Pancreas (tissue), 10 donors: ENCODE data around the gene ZFAND6. TPM values are rescaled to one million over a fixed set of nuclear protein-coding genes. Genes with fewer than 3 reads are reported as not detected.
"Not testable (repeated sequence)": the region's sequence is repeated elsewhere in the genome, so short reads cannot be mapped to it uniquely, and the experiment has no call there.

ENCODE experiments used
- ATAC-seq, 4 donors: fragments of 200-7000 bp; cut with Tn5 transposase; one replicate each; pipeline versions ENCODE4 v1.8.0 to v1.9.1; 2020; ENCODE audit warnings: mild to moderate bottlenecking in 4 of 4, moderate library complexity in 4 of 4
- DNase-seq, 6 donors: peaks; one replicate each; pipeline ENCODE4 v3.0.0-alpha.2; 2020
- FAIRE-seq: peaks from 2 replicates; lab custom pipeline; 2012; peaks lifted over from hg19 to GRCh38; lab: Jason Lieb, UNC
- H3K27ac ChIP-seq, 4 donors: fragments of 200-600 bp; sonication (generic); 1 replicate in 3 of 4; 2 replicates in 1 of 4; pipeline versions ENCODE4 v1.5.0 to v1.8.0; 2020
- H3K27me3 ChIP-seq, 4 donors: fragments of 200-600 bp; one replicate each; pipeline ENCODE4 v1.8.0; 2021
- H3K36me3 ChIP-seq, 3 donors: fragments of 200-600 bp; sonication (generic) in 1 of 3; one replicate each; pipeline versions ENCODE4 v1.5.0 to v1.8.0; 2020 to 2021
- H3K4me1 ChIP-seq, 3 donors: fragments of 200-600 bp; one replicate each; pipeline ENCODE4 v1.8.0; 2021
- H3K4me3 ChIP-seq, 4 donors: fragments of 200-600 bp; sonication (generic) in 2 of 4; one replicate each; pipeline versions ENCODE4 v1.5.0 to v1.8.0; 2020 to 2021
- H3K9me3 ChIP-seq, 4 donors: fragments of 200-600 bp; one replicate each; pipeline ENCODE4 v1.8.0; 2021
- CTCF ChIP-seq, 4 donors: fragments of 200-600 bp; sonication (generic) in 3 of 4; IDR thresholded peaks; one replicate each; pipeline versions ENCODE4 v1.5.0 to v1.8.0; 2021; ENCODE audit warnings: antibody characterized with exemption in 4 of 4
- WGBS, 2 donors: extraction: QIAGEN DNeasy Blood & Tissue Kit; methylation state at CpG; one replicate each; pipeline ENCODE4 v1.1.7; 2013; 5-methylcytosine and 5-hydroxymethylcytosine counted together
- intact Hi-C, 3 donors: fragments of 100-400 bp; cut with DNase I; formaldehyde crosslinking; loops; one replicate each; pipeline versions ENCODE4 v1.11.1 to v1.14.2; 2022
- polyA plus RNA-seq, 2 donors: library from polyadenylated mRNA; stranded (reverse); fragments of 200-250 nt; gene quantifications; one replicate each; pipeline ENCODE4 v1.2.3, GENCODE V29; 2013
- total RNA-seq, 6 donors: library from RNA; stranded (reverse); fragmentation: NEBNext Ultra II Directional in 4 of 6; extraction: Animal tissue kit (Norgen Biotek cat#: 25700) in 4 of 6; gene quantifications; one replicate each; pipeline versions ENCODE4 v1.2.1 to v1.2.4, GENCODE V29; 2021 to 2023
- donor health status: healthy with polysubstance abuse.
- donor health status: DM: no; HTN: no; CAD: no; lungs with moderate emphysema.
- donor health status: DM: no; HTN: no; CAD: no.
- donor health status: control.
- donor health status: control.
- donor health status: Bipolar disorder and iron deficiency.
- donor health status: DM: yes; HTN: yes; CAD: no.
- donor health status: DM: no; HTN: no; CAD: no.
- donor health status: DM: no; HTN: no; CAD: no.
- donor health status: DM: yes; HTN: yes; CAD: no.

Gene ZFAND6
- total RNA-seq: 10 to 100 TPM; 16.9 to 33.1 (median 18.8) TPM
- 10 to 100 TPM; 18.3 to 41.5 TPM for polyA plus RNA-seq

DNA sequence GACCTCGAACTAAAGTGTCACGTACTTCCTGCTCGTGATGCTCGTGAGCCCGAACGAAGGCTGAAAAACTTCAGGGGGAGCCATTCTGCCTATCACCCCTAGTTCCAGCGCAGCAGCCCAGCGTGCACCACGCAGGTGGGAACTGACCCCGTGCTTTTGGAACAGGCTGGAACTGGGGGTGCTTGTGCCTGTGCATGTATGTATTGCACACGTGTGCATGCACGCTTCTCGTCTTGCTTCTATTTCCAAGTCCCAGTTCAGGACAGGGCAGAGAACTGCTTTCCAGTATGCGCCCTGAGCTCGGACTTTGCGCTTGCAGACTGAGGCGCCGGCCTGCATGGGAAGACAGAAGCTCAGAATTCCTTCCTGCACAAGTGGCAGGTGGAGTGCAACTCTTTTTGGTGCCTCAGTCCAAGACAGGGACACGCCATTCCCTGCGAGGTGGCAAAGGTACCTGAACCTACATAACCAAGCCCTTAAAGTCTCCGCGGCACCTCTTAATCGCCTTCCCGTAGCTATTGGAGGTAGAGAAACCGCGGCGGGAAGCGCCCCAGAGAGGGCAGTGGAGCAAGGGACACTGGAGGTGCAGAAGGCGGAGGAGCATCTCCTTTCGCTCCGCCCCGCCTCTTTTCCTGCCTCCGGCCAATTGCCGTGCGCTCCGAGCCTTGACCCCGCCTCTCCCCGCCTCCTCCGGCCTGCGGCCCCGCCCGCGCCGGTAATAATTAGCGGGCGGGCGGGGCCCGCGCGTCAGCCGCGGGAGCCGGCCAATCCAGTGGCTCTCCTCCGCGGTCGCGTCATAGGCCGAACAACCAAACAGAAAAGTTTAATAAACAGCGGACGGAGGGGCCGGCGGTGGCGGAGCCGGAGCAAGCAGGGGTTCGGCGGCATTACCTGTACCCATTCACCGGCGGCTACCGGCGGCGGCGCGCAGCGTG is at the start of gene ZFAND6:
ZFAND6 (plus strand) TSS at position 826 of the 935 bp plus-strand sequence. CDS start 60,669 bp downstream, outside the sequence.
- Histone ChIP-seq H3K36me3 (no peaks in the 10 kb centered on the region), H3K4me3 (peak within 1 kb of the TSS; percentile 79 to 92 (median 80)), H3K4me1 (peaks cover 6 to 15% (median 11%) of the 10 kb centered on the region in 3 donors), H3K9me3 (no peaks in the 10 kb centered on the region), H3K27me3 (no peaks in the 10 kb centered on the region), H3K27ac (peak within 1 kb of the TSS; percentile 86 to 98 (median 94))
- DNase-seq (peak; percentile 95 to 97 (median 97)), ATAC-seq (peak; percentile 94 to 97 (median 95)), FAIRE-seq (no peak)
- 0% methylated on average over 70 to 74 of the region's 74 CpGs for WGBS, 2 donors
- no peak for TF ChIP-seq CTCF (IDR thresholded peaks at IDR 0.05)
- intact Hi-C loops: no loop called here

- H3K4me1 ChIP-seq: no peaks in the 10 kb centered on the region
- TF ChIP-seq CTCF (IDR thresholded peaks at IDR 0.05): no peak
- no peak overlapping the region for H3K27ac ChIP-seq
- no peaks in the 10 kb centered on the region for H3K9me3 ChIP-seq
- DNase-seq (no peak), ATAC-seq (no peak), FAIRE-seq (no peak)
- H3K27me3 ChIP-seq: no peaks in the 10 kb centered on the region
- H3K36me3 ChIP-seq: no peaks in the 10 kb centered on the region
- intact Hi-C loops: no loop called here
- H3K4me3 ChIP-seq: no peak overlapping the region
- 69 to 71% methylated on average over 6 of the region's 6 CpGs for WGBS, 2 donors
These were observed 49.3 kb upstream of the ZFAND6 start for GRCh38 chr15:80010131-80010673.

- H3K27me3 ChIP-seq, H3K9me3 ChIP-seq, H3K36me3 ChIP-seq, ATAC-seq, FAIRE-seq, H3K27ac ChIP-seq, H3K4me3 ChIP-seq, H3K4me1 ChIP-seq, DNase-seq, intact Hi-C loops: not testable (repeated sequence)
- 80 to 84% methylated on average over 9 of the region's 9 CpGs for WGBS, 2 donors
These were observed 48.4 kb upstream of the ZFAND6 start for GRCh38 chr15:80011041-80011523.

GRCh38 chr15:80011596-80011995 is 47.9 kb upstream of the ZFAND6 start:
- Histone ChIP-seq H3K36me3 (no peaks in the 10 kb centered on the region), H3K4me1 (no peaks in the 10 kb centered on the region), H3K4me3 (no peak overlapping the region), H3K9me3 (no peaks in the 10 kb centered on the region), H3K27me3 (no peaks in the 10 kb centered on the region), H3K27ac (no peak overlapping the region)
- TF ChIP-seq CTCF (IDR thresholded peaks at IDR 0.05): no peak
- 66 to 76% methylated on average over 3 of the region's 3 CpGs for WGBS, 2 donors
- intact Hi-C loops: no loop called here
- DNase-seq: no peak
- FAIRE-seq: no peak
- no peak for ATAC-seq

DNA sequence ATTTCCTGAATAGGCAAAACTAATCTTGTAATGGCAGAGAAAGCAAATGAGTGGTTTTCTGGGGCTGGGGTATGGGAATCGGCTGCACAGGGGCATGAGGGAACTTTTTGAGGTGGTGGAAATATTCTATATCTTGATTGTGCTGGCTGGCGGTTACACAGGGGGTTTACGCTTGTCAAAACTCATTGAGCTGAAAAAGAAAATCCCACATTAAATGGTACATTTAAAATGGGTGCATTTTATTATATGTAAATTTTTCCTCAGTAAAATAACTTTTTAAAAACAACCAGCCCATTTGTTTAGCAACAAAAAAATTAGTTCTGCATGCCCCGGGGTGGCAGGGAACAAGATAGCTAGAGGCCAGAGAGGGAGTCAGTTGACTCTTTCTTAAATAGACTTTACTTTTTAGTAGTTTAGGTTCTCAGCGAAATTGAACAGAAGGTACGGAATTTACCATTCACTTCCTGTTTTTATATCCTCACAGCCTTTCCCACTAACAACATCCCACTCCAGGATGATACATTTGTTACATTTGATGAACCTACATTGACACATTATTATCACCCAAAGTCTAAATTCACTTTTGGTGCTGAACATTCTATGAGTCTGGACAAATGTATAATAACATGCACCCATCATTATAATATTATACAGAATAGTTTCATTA is 47.3 kb upstream of the ZFAND6 start:
- DNase-seq: no peak
- Histone ChIP-seq H3K27me3 (no peaks in the 10 kb centered on the region), H3K9me3 (no peaks in the 10 kb centered on the region), H3K36me3 (no peaks in the 10 kb centered on the region), H3K4me1 (no peaks in the 10 kb centered on the region), H3K4me3 (no peak overlapping the region), H3K27ac (no peak overlapping the region)
- FAIRE-seq: no peak
- intact Hi-C loops: no loop called here
- 71 to 83% methylated on average over 6 of the region's 6 CpGs for WGBS, 2 donors
- ATAC-seq: no peak
- no peak for TF ChIP-seq CTCF (IDR thresholded peaks at IDR 0.05)

DNA sequence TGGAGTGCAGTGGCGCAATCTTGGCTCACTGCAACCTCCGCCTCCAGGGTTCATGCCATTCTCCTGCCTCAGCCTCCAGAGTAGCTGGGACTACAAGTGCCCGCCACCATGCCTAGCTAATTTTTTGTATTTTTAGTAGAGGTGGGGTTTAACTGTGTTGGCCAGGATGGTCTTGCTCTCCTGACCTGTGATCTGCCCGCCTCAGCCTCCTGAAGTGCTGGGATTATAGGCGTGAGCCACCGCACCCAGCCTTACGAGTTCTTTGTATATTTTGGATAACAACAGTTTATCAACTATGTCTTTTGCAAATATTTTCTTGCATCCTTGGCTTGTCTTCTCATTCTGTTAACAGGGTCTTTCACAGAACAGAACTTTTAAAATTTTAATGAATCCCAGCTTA is 45.3 kb upstream of the ZFAND6 start:
- H3K9me3 ChIP-seq, H3K27me3 ChIP-seq, intact Hi-C loops, H3K36me3 ChIP-seq, ATAC-seq, H3K4me1 ChIP-seq, H3K4me3 ChIP-seq, H3K27ac ChIP-seq, DNase-seq, FAIRE-seq: not testable (repeated sequence)
- 95 to 98% methylated on average over 7 of the region's 7 CpGs for WGBS, 2 donors
